Measurements from ENCODE around the gene PIPOX. TPM values are rescaled to one million over a fixed set of nuclear protein-coding genes. Genes with fewer than 3 reads are reported as not detected.

The PIPOX gene
- total and polyA plus RNA-seq, 2 of the 13 experiments (the other 11 are each of a cell fraction or from before 2014, with no cell fraction given): 87.3 to 154 TPM

DNA sequence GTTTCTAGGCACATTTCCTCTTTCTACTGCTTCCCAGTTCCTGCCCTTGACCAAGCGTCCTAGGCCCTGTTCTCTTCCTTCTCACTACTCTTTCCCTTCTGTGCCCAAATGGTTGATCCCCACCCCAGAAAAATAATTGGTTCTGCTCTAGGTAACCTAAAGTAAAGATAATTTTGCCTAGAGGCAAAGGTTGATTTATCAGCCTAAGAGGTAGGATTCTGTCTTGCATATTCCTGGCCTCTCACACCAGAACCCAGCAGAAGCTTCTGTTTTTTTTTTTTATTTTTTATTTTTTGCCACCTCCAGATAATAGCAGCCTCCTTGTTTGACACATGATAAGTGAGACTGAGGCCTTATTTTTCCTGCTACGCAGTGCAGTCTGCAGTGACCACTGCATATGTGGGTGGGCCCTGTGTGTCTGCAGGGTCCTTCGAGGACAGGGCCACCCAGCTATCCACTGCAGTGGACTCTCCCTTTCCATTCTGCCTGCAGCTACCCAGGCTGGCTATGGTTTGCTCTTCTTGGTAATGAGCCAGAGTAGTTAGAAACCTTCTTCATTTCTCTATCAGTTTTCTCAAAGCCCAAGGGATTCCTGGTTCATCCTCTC lies 701 bp downstream of the PIPOX start:
- peaks cover 39% of the 10 kb centered on the region for H3K79me2 ChIP-seq (ENCODE audit: insufficient read depth, low read length)
- ChIA-PET CTCF (ENCODE audit: low intra/inter-chr PET ratio, low total read pairs) (no interaction called here), POLR2A (interaction anchor here (0.6 to 2.5 kb wide), 9 partner anchors 16 to 251 kb away, joined by 3 to 12 read pairs (median 3); partner anchors contain the start of genes NUFIP2 and PHF12)
- ATAC-seq (peak; percentile 9; the same call in 2 of the 3 replicates), DNase-seq (ENCODE audit: low spot score) (no peak), FAIRE-seq (no peak)
- no peaks in the 10 kb centered on the region for H3K9me3 ChIP-seq (ENCODE audit: low read length)
- no peak overlapping the region for H2AFZ ChIP-seq (ENCODE audit: low read length)
- peaks cover 3 to 15% of the 10 kb centered on the region in 2 experiments; a peak in 4 of 5 replicates for H3K36me3 ChIP-seq (replicated peaks in 1 of 2; ENCODE audit: control insufficient read depth in 1 of 2, insufficient read depth in 2 of 2, low read length in 2 of 2)
- 9% methylated on average over 3 of the region's 3 CpGs for WGBS (ENCODE audit: low lambda C conversion rate)
- H3K27ac ChIP-seq (ENCODE audit: extremely low read length, insufficient read depth, low read length): peak overlapping the region; percentile 94
- peak overlapping the region; percentile 87 for H3K9ac ChIP-seq (ENCODE audit: insufficient read depth, low read depth, low read length)
- H3K4me2 ChIP-seq (ENCODE audit: low read depth, low read length): peak overlapping the region; percentile 93
- BruUV-seq (replicated peaks): TSS peak; percentile 68
- H4K20me1 ChIP-seq (ENCODE audit: insufficient read depth, low read length): peaks cover 4% of the 10 kb centered on the region; the same call in 1 of the 2 replicates
- no peaks in the 10 kb centered on the region for H3K27me3 ChIP-seq (ENCODE audit: control insufficient read depth in 1 of 2, insufficient read depth in 2 of 2, low read length in 2 of 2)
- peaks cover 80% of the 10 kb centered on the region for H3K4me1 ChIP-seq (ENCODE audit: insufficient read depth, low read length)
- H3K4me3 ChIP-seq (replicated peaks in 1 of 3; ENCODE audit: insufficient read depth in 1 of 3, low read depth in 2 of 3, low read length in 3 of 3): peak overlapping the region; percentile 63 to 78 (median 63)
- in situ Hi-C loops (cut with HindIII; ENCODE audit: extremely low pct_ligation_motif_present, low pct_unique_long_range_greater_than_20kb) (no loop called here), intact Hi-C loops (cut with micrococcal nuclease; ENCODE audit: unreplicated experiment) (loop anchor here (2.0 to 5.0 kb wide), 2 partner anchors 34 to 79 kb away; no protein-coding TSS in a partner anchor)
- TF ChIP-seq ZNF839 (CRISPR knock-in tag; IDR thresholded peaks at IDR 0.05; ENCODE audit: borderline replicate concordance): no peak
- no peak for TF ChIP-seq FOXP1 (IDR thresholded peaks at IDR 0.05)
- TF ChIP-seq FOXP1 (CRISPR knock-in tag; IDR thresholded peaks at IDR 0.05): no peak
- no peak for TF ChIP-seq ZNF747 (CRISPR knock-in tag; IDR thresholded peaks at IDR 0.05; ENCODE audit: borderline replicate concordance)
- TF ChIP-seq YY1 (IDR thresholded peaks at IDR 0.05; ENCODE audit: insufficient read depth, insufficient replicate concordance, low read depth, low read length): no peak
- no peak for TF ChIP-seq ZNF841 (CRISPR knock-in tag; IDR thresholded peaks at IDR 0.05; ENCODE audit: borderline replicate concordance)
- no peak for TF ChIP-seq ZNF879 (CRISPR knock-in tag; IDR thresholded peaks at IDR 0.05)
- TF ChIP-seq, protein P1, sequence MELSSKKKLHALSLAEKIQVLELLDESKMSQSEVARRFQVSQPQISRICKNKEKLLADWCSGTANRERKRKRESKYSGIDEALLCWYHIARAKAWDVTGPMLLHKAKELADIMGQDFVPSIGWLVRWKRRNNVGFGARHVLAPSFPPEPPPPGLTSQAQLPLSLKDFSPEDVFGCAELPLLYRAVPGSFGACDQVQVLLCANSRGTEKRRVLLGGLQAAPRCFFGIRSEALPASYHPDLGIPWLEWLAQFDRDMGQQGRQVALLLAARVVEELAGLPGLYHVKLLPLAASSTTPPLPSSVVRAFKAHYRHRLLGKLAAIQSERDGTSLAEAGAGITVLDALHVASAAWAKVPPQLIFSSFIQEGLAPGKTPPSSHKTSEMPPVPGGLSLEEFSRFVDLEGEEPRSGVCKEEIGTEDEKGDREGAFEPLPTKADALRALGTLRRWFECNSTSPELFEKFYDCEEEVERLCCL (CRISPR knock-in tag; IDR thresholded peaks at IDR 0.05; ENCODE audit: borderline replicate concordance): no peak
- no peak for TF ChIP-seq ATRX (CRISPR knock-in tag; IDR thresholded peaks at IDR 0.05; ENCODE audit: borderline replicate concordance)
- no peak for TF ChIP-seq GZF1 (CRISPR knock-in tag; IDR thresholded peaks at IDR 0.05)
- TF ChIP-seq, protein P2, sequence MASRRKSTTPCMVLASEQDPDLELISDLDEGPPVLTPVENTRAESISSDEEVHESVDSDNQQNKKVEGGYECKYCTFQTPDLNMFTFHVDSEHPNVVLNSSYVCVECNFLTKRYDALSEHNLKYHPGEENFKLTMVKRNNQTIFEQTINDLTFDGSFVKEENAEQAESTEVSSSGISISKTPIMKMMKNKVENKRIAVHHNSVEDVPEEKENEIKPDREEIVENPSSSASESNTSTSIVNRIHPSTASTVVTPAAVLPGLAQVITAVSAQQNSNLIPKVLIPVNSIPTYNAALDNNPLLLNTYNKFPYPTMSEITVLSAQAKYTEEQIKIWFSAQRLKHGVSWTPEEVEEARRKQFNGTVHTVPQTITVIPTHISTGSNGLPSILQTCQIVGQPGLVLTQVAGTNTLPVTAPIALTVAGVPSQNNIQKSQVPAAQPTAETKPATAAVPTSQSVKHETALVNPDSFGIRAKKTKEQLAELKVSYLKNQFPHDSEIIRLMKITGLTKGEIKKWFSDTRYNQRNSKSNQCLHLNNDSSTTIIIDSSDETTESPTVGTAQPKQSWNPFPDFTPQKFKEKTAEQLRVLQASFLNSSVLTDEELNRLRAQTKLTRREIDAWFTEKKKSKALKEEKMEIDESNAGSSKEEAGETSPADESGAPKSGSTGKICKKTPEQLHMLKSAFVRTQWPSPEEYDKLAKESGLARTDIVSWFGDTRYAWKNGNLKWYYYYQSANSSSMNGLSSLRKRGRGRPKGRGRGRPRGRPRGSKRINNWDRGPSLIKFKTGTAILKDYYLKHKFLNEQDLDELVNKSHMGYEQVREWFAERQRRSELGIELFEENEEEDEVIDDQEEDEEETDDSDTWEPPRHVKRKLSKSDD (CRISPR knock-in tag; IDR thresholded peaks at IDR 0.05; ENCODE audit: low read depth): no peak
- no peak for TF ChIP-seq ZNF660 (CRISPR knock-in tag; IDR thresholded peaks at IDR 0.05; ENCODE audit: borderline replicate concordance, low read depth)
- TF ChIP-seq, protein P3, sequence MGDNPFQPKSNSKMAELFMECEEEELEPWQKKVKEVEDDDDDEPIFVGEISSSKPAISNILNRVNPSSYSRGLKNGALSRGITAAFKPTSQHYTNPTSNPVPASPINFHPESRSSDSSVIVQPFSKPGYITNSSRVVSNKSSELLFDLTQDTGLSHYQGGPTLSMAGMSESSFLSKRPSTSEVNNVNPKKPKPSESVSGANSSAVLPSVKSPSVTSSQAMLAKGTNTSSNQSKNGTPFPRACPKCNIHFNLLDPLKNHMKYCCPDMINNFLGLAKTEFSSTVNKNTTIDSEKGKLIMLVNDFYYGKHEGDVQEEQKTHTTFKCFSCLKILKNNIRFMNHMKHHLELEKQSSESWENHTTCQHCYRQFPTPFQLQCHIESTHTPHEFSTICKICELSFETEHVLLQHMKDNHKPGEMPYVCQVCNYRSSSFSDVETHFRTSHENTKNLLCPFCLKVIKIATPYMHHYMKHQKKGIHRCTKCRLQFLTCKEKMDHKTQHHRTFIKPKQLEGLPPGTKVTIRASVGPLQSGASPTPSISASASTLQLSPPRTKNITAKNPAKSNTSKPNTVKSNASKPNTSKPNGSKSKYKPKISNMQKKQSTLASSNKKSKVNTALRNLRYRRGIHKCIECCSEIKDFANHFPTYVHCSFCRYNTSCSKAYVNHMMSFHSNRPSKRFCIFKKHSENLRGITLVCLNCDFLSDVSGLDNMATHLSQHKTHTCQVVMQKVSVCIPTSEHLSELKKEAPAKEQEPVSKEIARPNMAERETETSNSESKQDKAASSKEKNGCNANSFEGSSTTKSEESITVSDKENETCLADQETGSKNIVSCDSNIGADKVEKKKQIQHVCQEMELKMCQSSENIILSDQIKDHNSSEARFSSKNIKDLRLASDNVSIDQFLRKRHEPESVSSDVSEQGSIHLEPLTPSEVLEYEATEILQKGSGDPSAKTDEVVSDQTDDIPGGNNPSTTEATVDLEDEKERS (CRISPR knock-in tag; IDR thresholded peaks at IDR 0.05): peak; percentile 22; the same call in 1 of the 2 replicates
- TF ChIP-seq, protein P4, sequence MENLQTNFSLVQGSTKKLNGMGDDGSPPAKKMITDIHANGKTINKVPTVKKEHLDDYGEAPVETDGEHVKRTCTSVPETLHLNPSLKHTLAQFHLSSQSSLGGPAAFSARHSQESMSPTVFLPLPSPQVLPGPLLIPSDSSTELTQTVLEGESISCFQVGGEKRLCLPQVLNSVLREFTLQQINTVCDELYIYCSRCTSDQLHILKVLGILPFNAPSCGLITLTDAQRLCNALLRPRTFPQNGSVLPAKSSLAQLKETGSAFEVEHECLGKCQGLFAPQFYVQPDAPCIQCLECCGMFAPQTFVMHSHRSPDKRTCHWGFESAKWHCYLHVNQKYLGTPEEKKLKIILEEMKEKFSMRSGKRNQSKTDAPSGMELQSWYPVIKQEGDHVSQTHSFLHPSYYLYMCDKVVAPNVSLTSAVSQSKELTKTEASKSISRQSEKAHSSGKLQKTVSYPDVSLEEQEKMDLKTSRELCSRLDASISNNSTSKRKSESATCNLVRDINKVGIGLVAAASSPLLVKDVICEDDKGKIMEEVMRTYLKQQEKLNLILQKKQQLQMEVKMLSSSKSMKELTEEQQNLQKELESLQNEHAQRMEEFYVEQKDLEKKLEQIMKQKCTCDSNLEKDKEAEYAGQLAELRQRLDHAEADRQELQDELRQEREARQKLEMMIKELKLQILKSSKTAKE (CRISPR knock-in tag; IDR thresholded peaks at IDR 0.05; ENCODE audit: borderline replicate concordance): no peak
